NCI-H82 treated with DMSO at 0.1 percent for 48 hours (cell line): ENCODE results near the gene TMEM117.

Experiments used
- DNase-seq: peaks from one replicate; lab custom pipeline; 2025; ENCODE audit not compliant: unreplicated experiment; lab: John Stamatoyannopoulos, UW

Gene TMEM117

GRCh38 chr12:43957732-43958372, 122.0 kb downstream of the TMEM117 start:
- DNase-seq, result peak; percentile 16

GRCh38 chr12:43964033-43964432, 128.2 kb downstream of the TMEM117 start:
- no peak for DNase-seq

- no peak for DNase-seq
These were observed 129.1 kb downstream of the TMEM117 start for GRCh38 chr12:43964961-43965360.

- DNase-seq, result no peak
These were observed 130.0 kb downstream of the TMEM117 start for GRCh38 chr12:43965899-43966298.

GRCh38 chr12:43968736-43969135, 132.9 kb downstream of the TMEM117 start:
- no peak for DNase-seq

- DNase-seq, result no peak
These were observed 134.0 kb downstream of the TMEM117 start for GRCh38 chr12:43969882-43970281.

- no peak for DNase-seq
These were observed 137.5 kb downstream of the TMEM117 start for GRCh38 chr12:43973385-43973784.

- DNase-seq, result no peak
These were observed 138.1 kb downstream of the TMEM117 start for GRCh38 chr12:43973993-43974392.

GRCh38 chr12:43976027-43976426, 140.1 kb downstream of the TMEM117 start:
- no peak for DNase-seq

GRCh38 chr12:43978556-43978955, 142.7 kb downstream of the TMEM117 start:
- DNase-seq, result no peak

- DNase-seq, result no peak
These were observed 143.6 kb downstream of the TMEM117 start for GRCh38 chr12:43979450-43979849.

- no peak for DNase-seq
These were observed 144.8 kb downstream of the TMEM117 start for GRCh38 chr12:43980627-43981191.

- DNase-seq, result no peak
These were observed 145.8 kb downstream of the TMEM117 start for GRCh38 chr12:43981726-43982125.

GRCh38 chr12:43982544-43982943, 146.7 kb downstream of the TMEM117 start:
- DNase-seq, result no peak

GRCh38 chr12:43988838-43989560, 153.1 kb downstream of the TMEM117 start:
- no peak for DNase-seq

GRCh38 chr12:43992856-43993255, 157.0 kb downstream of the TMEM117 start:
- no peak for DNase-seq

- DNase-seq, result peak; percentile 71
These were observed 164.6 kb downstream of the TMEM117 start for GRCh38 chr12:44000309-44000952.

- DNase-seq, result no peak
These were observed 166.7 kb downstream of the TMEM117 start for GRCh38 chr12:44002607-44003006.

GRCh38 chr12:44003721-44004120, 167.8 kb downstream of the TMEM117 start:
- no peak for DNase-seq

- peak; percentile 65 for DNase-seq
These were observed 179.6 kb downstream of the TMEM117 start for GRCh38 chr12:44015333-44015941.

GRCh38 chr12:44017216-44017615, 181.3 kb downstream of the TMEM117 start:
- DNase-seq, result no peak
